DND-41 (cell line): Measurements from ENCODE around the gene GALNTL6.

ENCODE experiments used
- ATAC-seq: fragments of 200-7000 bp; cut with Tn5 transposase; 3 replicates; pipeline ENCODE4 v1.9.1; 2021; ENCODE audit warnings: low read depth; ENCODE audit not compliant: insufficient read depth
- DNase-seq: peaks from one replicate; pipeline ENCODE4 v3.0.0-alpha.2; 2020
- H2AFZ ChIP-seq: 2 replicates; pipeline ENCODE4 v1.6.0; 2012; ENCODE audit warnings: low read depth, low read length
- H3K27ac ChIP-seq: 2 replicates; pipeline ENCODE4 v1.5.1; 2012; ENCODE audit warnings: low read length, inconsistent platforms
- H3K27me3 ChIP-seq: fragments of 200-600 bp; sonication (generic); 2 replicates; pipeline ENCODE4 v1.6.0; 2012; ENCODE audit warnings: low read length, mild to moderate bottlenecking, inconsistent platforms; ENCODE audit not compliant: insufficient read depth, poor library complexity
- H3K36me3 ChIP-seq: 2 replicates; pipeline ENCODE4 v1.5.1; 2012; ENCODE audit warnings: low read length, inconsistent platforms; ENCODE audit not compliant: insufficient read depth
- H3K4me1 ChIP-seq: 2 replicates; pipeline ENCODE4 v1.5.1; 2012; ENCODE audit warnings: mild to moderate bottlenecking, low read length; ENCODE audit not compliant: insufficient read depth
- H3K4me2 ChIP-seq: 2 replicates; pipeline ENCODE4 v1.6.0; 2012; ENCODE audit warnings: mild to moderate bottlenecking, moderate library complexity, low read length, inconsistent platforms; ENCODE audit not compliant: insufficient read depth
- H3K4me3 ChIP-seq, 2 experiments: fragments of 200-600 bp in 1 of 2; shearing (Covaris generic) in 1 of 2; 2 replicates each; pipeline ENCODE4 v1.5.1; 2012 to 2016; ENCODE audit warnings: inconsistent platforms in 2 of 2, low read length in 2 of 2, mild to moderate bottlenecking in 2 of 2, low read depth in 1 of 2, moderate library complexity in 1 of 2
- H3K79me2 ChIP-seq: 2 replicates; pipeline ENCODE4 v1.6.0; 2012; ENCODE audit warnings: low read length, inconsistent platforms; ENCODE audit not compliant: insufficient read depth
- H3K9ac ChIP-seq: 2 replicates; pipeline ENCODE4 v1.6.0; 2012; ENCODE audit warnings: low read depth, mild to moderate bottlenecking, inconsistent platforms, low read length, moderate library complexity
- H3K9me3 ChIP-seq: 2 replicates; pipeline ENCODE4 v1.5.1; 2012; ENCODE audit warnings: low read length, moderate library complexity, mild to moderate bottlenecking, inconsistent platforms; ENCODE audit not compliant: insufficient read depth, severe bottlenecking
- H4K20me1 ChIP-seq: 2 replicates; pipeline ENCODE4 v1.6.0; 2012; ENCODE audit warnings: low read length; ENCODE audit not compliant: insufficient read depth
- EZH2 ChIP-seq: IDR thresholded peaks from 3 replicates; pipeline ENCODE4 v1.6.1; 2012; ENCODE audit warnings: borderline replicate concordance, low read depth, mild to moderate bottlenecking, moderate library complexity, low read length, inconsistent platforms; ENCODE audit not compliant: severe bottlenecking
- TF ChIP-seq, protein P1 (sequence below): IDR thresholded peaks from 2 replicates; pipeline ENCODE4 v1.5.1; 2012; ENCODE audit warnings: borderline replicate concordance, low read length, moderate library complexity, mild to moderate bottlenecking; ENCODE audit not compliant: poor library complexity, severe bottlenecking; ENCODE audit errors: extremely low read depth

The GALNTL6 gene

DNA sequence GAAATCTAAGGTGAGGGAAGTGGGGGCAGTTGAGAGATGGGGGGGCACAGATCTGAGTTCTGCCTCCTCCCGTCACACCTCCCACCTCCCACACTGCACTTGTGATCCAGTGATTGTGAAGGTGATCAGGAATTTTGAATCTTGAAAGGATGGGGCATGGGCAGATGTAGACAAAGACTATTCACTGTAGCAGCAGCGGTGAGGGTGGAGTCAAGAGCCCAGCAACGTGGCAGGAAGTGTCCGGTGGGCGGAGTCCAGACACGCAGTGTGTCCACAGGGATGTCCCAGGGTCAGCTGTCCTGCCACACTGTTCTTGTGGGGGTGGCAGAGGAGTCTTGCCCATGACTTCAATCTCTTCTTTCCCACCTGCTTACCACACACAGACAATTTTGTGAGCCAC lies 1024.9 kb downstream of the GALNTL6 start:
- Histone ChIP-seq H4K20me1 (no peaks in the 10 kb centered on the region), H3K4me2 (no peak overlapping the region), H3K79me2 (no peaks in the 10 kb centered on the region), H3K27ac (no peak overlapping the region), H3K9me3 (no peaks in the 10 kb centered on the region), H3K27me3 (peaks cover 10% of the 10 kb centered on the region), H3K36me3 (no peaks in the 10 kb centered on the region), H3K4me3 (no peak overlapping the region), H2AFZ (no peak overlapping the region), H3K9ac (no peak overlapping the region), H3K4me1 (no peaks in the 10 kb centered on the region)
- TF ChIP-seq, protein P1, sequence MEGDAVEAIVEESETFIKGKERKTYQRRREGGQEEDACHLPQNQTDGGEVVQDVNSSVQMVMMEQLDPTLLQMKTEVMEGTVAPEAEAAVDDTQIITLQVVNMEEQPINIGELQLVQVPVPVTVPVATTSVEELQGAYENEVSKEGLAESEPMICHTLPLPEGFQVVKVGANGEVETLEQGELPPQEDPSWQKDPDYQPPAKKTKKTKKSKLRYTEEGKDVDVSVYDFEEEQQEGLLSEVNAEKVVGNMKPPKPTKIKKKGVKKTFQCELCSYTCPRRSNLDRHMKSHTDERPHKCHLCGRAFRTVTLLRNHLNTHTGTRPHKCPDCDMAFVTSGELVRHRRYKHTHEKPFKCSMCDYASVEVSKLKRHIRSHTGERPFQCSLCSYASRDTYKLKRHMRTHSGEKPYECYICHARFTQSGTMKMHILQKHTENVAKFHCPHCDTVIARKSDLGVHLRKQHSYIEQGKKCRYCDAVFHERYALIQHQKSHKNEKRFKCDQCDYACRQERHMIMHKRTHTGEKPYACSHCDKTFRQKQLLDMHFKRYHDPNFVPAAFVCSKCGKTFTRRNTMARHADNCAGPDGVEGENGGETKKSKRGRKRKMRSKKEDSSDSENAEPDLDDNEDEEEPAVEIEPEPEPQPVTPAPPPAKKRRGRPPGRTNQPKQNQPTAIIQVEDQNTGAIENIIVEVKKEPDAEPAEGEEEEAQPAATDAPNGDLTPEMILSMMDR, result no peak
- TF ChIP-seq EZH2, result no peak
- ATAC-seq, result no peak
- no peak for DNase-seq

DNA sequence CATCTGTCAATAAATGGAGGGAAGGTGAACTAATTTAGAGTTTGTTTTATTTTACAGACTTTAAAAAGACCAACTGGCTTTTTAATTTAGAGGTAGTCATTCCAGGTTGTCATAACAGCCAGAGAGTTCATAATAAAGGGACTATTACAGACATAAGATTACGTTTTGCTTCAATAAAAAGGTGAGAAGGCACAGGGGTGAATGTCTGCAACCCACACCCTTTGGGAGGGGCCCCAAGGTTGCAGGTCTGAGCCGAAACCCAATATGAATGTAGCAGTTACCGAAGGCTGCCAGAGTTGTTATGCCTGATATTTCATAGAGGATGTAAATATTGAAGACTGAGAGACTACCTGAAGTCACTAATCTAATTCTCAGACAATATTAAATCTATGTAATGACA lies 1025.7 kb downstream of the GALNTL6 start:
- no peak overlapping the region for H3K4me2 ChIP-seq
- no peaks in the 10 kb centered on the region for H3K79me2 ChIP-seq
- H3K27me3 ChIP-seq, result peaks cover 10% of the 10 kb centered on the region
- no peaks in the 10 kb centered on the region for H3K36me3 ChIP-seq
- H2AFZ ChIP-seq, result no peak overlapping the region
- H3K4me3 ChIP-seq, result no peak overlapping the region
- H4K20me1 ChIP-seq, result no peaks in the 10 kb centered on the region
- no peak overlapping the region for H3K9ac ChIP-seq
- no peak for TF ChIP-seq EZH2
- TF ChIP-seq, protein P1, result no peak
- ATAC-seq, result no peak
- no peak overlapping the region for H3K27ac ChIP-seq
- DNase-seq, result no peak
- no peaks in the 10 kb centered on the region for H3K9me3 ChIP-seq
- H3K4me1 ChIP-seq, result no peaks in the 10 kb centered on the region

DNA sequence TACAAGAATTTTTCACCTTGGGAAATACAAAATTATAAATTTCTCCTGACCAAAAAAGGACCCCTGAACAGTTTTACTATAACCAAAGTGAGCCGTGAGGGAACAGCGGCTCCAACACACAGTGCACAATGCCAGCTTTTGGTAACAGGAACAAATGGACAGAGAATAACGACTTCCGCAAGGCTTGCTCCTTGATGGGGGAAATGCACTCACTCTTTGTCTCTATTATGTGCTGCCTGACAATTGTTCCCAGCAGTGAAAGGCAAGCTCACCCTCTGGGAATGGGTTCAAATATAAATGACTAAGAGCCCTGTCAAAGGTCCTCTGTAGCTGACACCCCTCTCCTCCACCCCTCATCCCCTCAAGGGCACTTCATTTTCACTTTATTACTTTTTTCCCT lies 1029.6 kb downstream of the GALNTL6 start:
- Histone ChIP-seq H3K4me3 (no peak overlapping the region), H3K36me3 (no peaks in the 10 kb centered on the region), H3K27ac (no peak overlapping the region), H3K4me2 (no peak overlapping the region), H3K9me3 (no peaks in the 10 kb centered on the region), H2AFZ (no peak overlapping the region), H3K9ac (no peak overlapping the region), H3K4me1 (no peaks in the 10 kb centered on the region), H4K20me1 (no peaks in the 10 kb centered on the region), H3K79me2 (no peaks in the 10 kb centered on the region), H3K27me3 (no peaks in the 10 kb centered on the region)
- no peak for ATAC-seq
- no peak for DNase-seq
- TF ChIP-seq, protein P1, result no peak
- no peak for TF ChIP-seq EZH2

DNA sequence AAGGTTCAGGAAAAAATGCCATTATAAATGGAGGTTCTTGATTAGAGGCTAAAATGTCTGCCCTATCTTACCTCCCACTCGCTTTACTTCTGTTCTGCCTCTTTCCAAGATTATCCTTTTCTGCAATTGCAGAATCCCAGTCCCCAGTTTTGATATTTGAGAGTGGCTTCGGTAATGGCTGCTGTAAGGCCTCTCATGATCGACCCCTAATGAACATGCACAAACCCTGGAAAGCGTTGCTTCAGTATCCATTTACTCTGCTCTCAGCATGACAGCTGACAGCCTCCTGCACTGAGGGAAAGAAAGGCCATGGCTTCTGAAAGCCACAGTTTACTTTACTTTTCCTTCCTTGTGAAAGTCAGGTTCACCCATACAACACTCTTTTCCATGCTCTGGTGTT lies 1030.0 kb downstream of the GALNTL6 start:
- H2AFZ ChIP-seq, result no peak overlapping the region
- H3K27me3 ChIP-seq, result no peaks in the 10 kb centered on the region
- TF ChIP-seq, protein P1, result no peak
- TF ChIP-seq EZH2, result no peak
- no peak overlapping the region for H3K4me2 ChIP-seq
- H3K4me3 ChIP-seq, result no peak overlapping the region
- no peaks in the 10 kb centered on the region for H3K4me1 ChIP-seq
- DNase-seq (no peak), ATAC-seq (no peak)
- H3K9me3 ChIP-seq, result no peaks in the 10 kb centered on the region
- H3K9ac ChIP-seq, result no peak overlapping the region
- H3K36me3 ChIP-seq, result no peaks in the 10 kb centered on the region
- H3K27ac ChIP-seq, result no peak overlapping the region
- no peaks in the 10 kb centered on the region for H4K20me1 ChIP-seq
- H3K79me2 ChIP-seq, result no peaks in the 10 kb centered on the region
